ENCODE data around the gene RASAL2.

DNA sequence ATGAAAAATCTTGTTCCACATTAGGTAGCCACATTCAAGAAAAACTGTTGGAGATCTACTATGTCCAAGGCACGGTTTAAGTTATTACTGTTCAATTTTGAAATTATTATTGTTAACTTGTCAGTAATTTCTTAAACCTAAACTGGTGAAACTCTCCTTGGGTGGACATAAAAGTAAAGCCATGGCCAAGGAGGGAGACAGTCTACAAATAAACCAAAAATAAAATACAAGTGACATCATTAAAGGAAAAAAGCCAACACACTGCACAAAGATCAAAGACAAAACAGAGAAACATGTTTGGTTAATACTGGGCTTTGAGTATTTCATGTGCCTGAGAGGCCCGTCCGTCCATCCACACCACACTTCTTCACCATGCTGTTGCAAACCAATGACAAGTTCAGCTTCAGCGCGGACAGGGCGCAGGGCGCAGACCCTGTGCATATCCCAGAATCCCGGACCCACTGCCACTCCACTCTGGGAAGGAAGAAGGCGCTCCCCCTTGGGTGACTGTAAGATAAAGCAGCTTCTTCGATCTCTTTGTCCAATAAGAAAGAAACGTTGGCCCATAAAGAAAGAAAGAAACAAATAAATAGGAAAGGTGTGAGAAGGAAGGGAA lies 918 bp upstream of the RASAL2 start:
- TF ChIP-seq, protein P1, sequence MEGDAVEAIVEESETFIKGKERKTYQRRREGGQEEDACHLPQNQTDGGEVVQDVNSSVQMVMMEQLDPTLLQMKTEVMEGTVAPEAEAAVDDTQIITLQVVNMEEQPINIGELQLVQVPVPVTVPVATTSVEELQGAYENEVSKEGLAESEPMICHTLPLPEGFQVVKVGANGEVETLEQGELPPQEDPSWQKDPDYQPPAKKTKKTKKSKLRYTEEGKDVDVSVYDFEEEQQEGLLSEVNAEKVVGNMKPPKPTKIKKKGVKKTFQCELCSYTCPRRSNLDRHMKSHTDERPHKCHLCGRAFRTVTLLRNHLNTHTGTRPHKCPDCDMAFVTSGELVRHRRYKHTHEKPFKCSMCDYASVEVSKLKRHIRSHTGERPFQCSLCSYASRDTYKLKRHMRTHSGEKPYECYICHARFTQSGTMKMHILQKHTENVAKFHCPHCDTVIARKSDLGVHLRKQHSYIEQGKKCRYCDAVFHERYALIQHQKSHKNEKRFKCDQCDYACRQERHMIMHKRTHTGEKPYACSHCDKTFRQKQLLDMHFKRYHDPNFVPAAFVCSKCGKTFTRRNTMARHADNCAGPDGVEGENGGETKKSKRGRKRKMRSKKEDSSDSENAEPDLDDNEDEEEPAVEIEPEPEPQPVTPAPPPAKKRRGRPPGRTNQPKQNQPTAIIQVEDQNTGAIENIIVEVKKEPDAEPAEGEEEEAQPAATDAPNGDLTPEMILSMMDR (IDR thresholded peaks at IDR 0.05), result peak in 2 of 6 experiments; percentile 2 to 14
- no peak for TF ChIP-seq POLR2A (IDR thresholded peaks at IDR 0.05)

Measured in adrenal gland (tissue), 5 donors.